Astrocyte (in vitro differentiated cells and primary cell): ENCODE data around the gene CHGA. TPM values are rescaled to one million over a fixed set of nuclear protein-coding genes. Genes with fewer than 3 reads are reported as not detected.

Experiments
- DNase-seq: peaks from one replicate; pipeline ENCODE4 v3.0.0-alpha.2; 2010; ENCODE audit warnings: low read depth
- FAIRE-seq: peaks from 2 replicates; lab custom pipeline; 2011; peaks lifted over from hg19 to GRCh38; lab: Jason Lieb, UNC
- H2AFZ ChIP-seq: 2 replicates; pipeline ENCODE4 v1.6.0; 2012; ENCODE audit warnings: low read depth, low read length, inconsistent platforms
- H3K27ac ChIP-seq: 2 replicates; pipeline ENCODE4 v1.5.1; 2011; ENCODE audit warnings: low read depth, low read length, inconsistent platforms
- H3K27me3 ChIP-seq: 2 replicates; pipeline ENCODE4 v1.6.0; 2011; ENCODE audit warnings: low read length, inconsistent platforms; ENCODE audit not compliant: insufficient read depth
- H3K36me3 ChIP-seq: 2 replicates; pipeline ENCODE4 v1.5.1; 2011; ENCODE audit warnings: low read length, inconsistent platforms; ENCODE audit not compliant: insufficient read depth
- H3K4me1 ChIP-seq: 2 replicates; pipeline ENCODE4 v1.5.1; 2011; ENCODE audit warnings: low read length, inconsistent platforms; ENCODE audit not compliant: insufficient read depth
- H3K4me2 ChIP-seq: 2 replicates; pipeline ENCODE4 v1.6.0; 2012; ENCODE audit warnings: low read length, inconsistent platforms
- H3K4me3 ChIP-seq: 2 replicates; pipeline ENCODE4 v1.5.1; 2011; ENCODE audit warnings: low read depth, mild to moderate bottlenecking, low read length, inconsistent platforms; ENCODE audit not compliant: insufficient read depth
- H3K79me2 ChIP-seq: 2 replicates; pipeline ENCODE4 v1.6.0; 2012; ENCODE audit warnings: mild to moderate bottlenecking, low read length, inconsistent platforms; ENCODE audit not compliant: insufficient read depth
- H3K9ac ChIP-seq: 2 replicates; pipeline ENCODE4 v1.6.0; 2012; ENCODE audit warnings: mild to moderate bottlenecking, low read length, inconsistent platforms
- H3K9me3 ChIP-seq: 2 replicates; pipeline ENCODE4 v1.5.1; 2012; ENCODE audit warnings: low read depth, mild to moderate bottlenecking, low read length, inconsistent platforms; ENCODE audit not compliant: insufficient read depth
- H4K20me1 ChIP-seq: 2 replicates; pipeline ENCODE4 v1.6.0; 2012; ENCODE audit warnings: low read length, inconsistent platforms; ENCODE audit not compliant: insufficient read depth
- H3K27ac Mint-ChIP-seq: one replicate; pipeline ENCODE4 v1.8.0; 2021; ENCODE audit warnings: mild to moderate bottlenecking, mixed read lengths; ENCODE audit not compliant: unreplicated experiment
- H3K27me3 Mint-ChIP-seq: one replicate; pipeline ENCODE4 v1.8.0; 2021; ENCODE audit warnings: low read depth, mixed read lengths; ENCODE audit not compliant: unreplicated experiment
- H3K36me3 Mint-ChIP-seq: one replicate; pipeline ENCODE4 v1.8.0; 2021; ENCODE audit warnings: low read depth, mixed read lengths; ENCODE audit not compliant: unreplicated experiment
- H3K4me1 Mint-ChIP-seq: one replicate; pipeline ENCODE4 v1.8.0; 2021; ENCODE audit warnings: low read depth, mixed read lengths; ENCODE audit not compliant: unreplicated experiment
- H3K4me3 Mint-ChIP-seq: one replicate; pipeline ENCODE4 v1.8.0; 2021; ENCODE audit warnings: mild to moderate bottlenecking, moderate library complexity, mixed read lengths; ENCODE audit not compliant: unreplicated experiment
- H3K9me3 Mint-ChIP-seq: one replicate; pipeline ENCODE4 v1.8.0; 2021; ENCODE audit warnings: mild to moderate bottlenecking, mixed read lengths; ENCODE audit not compliant: unreplicated experiment
- CTCF ChIP-seq: IDR thresholded peaks from 2 replicates; pipeline ENCODE4 v1.5.1; 2011; ENCODE audit warnings: low read depth, mild to moderate bottlenecking, inconsistent platforms, low read length, moderate library complexity; ENCODE audit not compliant: insufficient read depth
- EZH2 ChIP-seq: IDR thresholded peaks from 2 replicates; pipeline ENCODE4 v1.6.1; 2012; ENCODE audit warnings: mild to moderate bottlenecking, low read length, inconsistent platforms; ENCODE audit not compliant: insufficient read depth
- total RNA-seq: library from RNA; stranded (reverse); gene quantifications from 2 replicates; pipeline ENCODE4 v1.2.1, GENCODE V29; 2021

The CHGA gene
- total RNA-seq, 1 donor from 2014 or later: not detected

- no peaks in the 10 kb centered on the region for H3K4me1 ChIP-seq
- no peaks in the 10 kb centered on the region for H3K9me3 Mint-ChIP-seq
- H3K27ac ChIP-seq: no peak overlapping the region
Observed at GRCh38 chr14:92936085-92936484, 13.1 kb downstream of the CHGA start.

GRCh38 chr14:92937051-92937937 is 14.3 kb downstream of the CHGA start:
- Histone ChIP-seq H3K36me3 (no peaks in the 10 kb centered on the region), H3K27ac (no peak overlapping the region), H3K4me3 (no peak overlapping the region), H2AFZ (no peak overlapping the region), H3K27me3 (no peaks in the 10 kb centered on the region), H3K4me1 (no peaks in the 10 kb centered on the region), H3K79me2 (no peaks in the 10 kb centered on the region), H3K9me3 (no peaks in the 10 kb centered on the region), H3K4me2 (no peak overlapping the region), H3K9ac (no peak overlapping the region), H4K20me1 (no peaks in the 10 kb centered on the region)
- no peak for DNase-seq
- no peaks in the 10 kb centered on the region for H3K9me3 Mint-ChIP-seq
- no peak for TF ChIP-seq EZH2
- TF ChIP-seq CTCF: no peak
- H3K27me3 Mint-ChIP-seq: peaks cover 12% of the 10 kb centered on the region
- no peak for FAIRE-seq
- H3K36me3 Mint-ChIP-seq: no peaks in the 10 kb centered on the region
- H3K27ac Mint-ChIP-seq: no peak overlapping the region
- no peak overlapping the region for H3K4me3 Mint-ChIP-seq
- no peaks in the 10 kb centered on the region for H3K4me1 Mint-ChIP-seq

More at GRCh38 chr14:92936085-92936484, 13.1 kb downstream of the CHGA start:
- Histone ChIP-seq H3K9ac (no peak overlapping the region), H3K27me3 (no peaks in the 10 kb centered on the region), H3K9me3 (no peaks in the 10 kb centered on the region), H4K20me1 (no peaks in the 10 kb centered on the region), H2AFZ (no peak overlapping the region), H3K4me3 (no peak overlapping the region), H3K4me2 (no peak overlapping the region), H3K36me3 (no peaks in the 10 kb centered on the region), H3K79me2 (no peaks in the 10 kb centered on the region)
- no peaks in the 10 kb centered on the region for H3K36me3 Mint-ChIP-seq
- FAIRE-seq (no peak), DNase-seq (no peak)
- no peaks in the 10 kb centered on the region for H3K4me1 Mint-ChIP-seq
- H3K4me3 Mint-ChIP-seq: no peak overlapping the region
- no peak overlapping the region for H3K27ac Mint-ChIP-seq
- TF ChIP-seq CTCF: no peak
- TF ChIP-seq EZH2: no peak
- peaks cover 11% of the 10 kb centered on the region for H3K27me3 Mint-ChIP-seq
